Measurements from ENCODE around the gene PCDHB15. TPM values are rescaled to one million over a fixed set of nuclear protein-coding genes. Genes with fewer than 3 reads are reported as not detected.

The PCDHB15 gene
- total RNA-seq, 1 donor from 2014 or later: 2.8 TPM

DNA sequence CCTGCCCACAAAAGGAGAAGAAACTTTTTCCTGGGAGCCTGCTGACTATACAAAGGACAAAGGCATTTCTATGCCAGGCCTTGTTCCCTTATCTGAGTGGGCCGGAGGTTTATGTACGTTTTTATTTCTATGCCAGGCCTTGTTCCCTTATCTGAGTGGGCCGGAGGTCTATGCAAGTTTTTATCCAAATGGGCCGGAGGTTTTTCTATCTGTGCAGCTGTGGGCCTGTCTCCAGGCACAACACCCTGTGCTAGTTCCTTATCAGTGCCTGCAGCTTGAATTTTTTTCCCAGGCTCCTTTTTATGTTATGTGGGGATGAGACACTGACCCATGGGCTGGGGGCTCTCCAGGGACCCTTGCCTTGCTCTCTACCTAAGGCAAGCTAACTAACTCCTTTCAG, 53.2 kb downstream of the PCDHB15 start:
- Histone ChIP-seq H3K4me1 (no peaks in the 10 kb centered on the region), H3K4me3 (no peak overlapping the region), H3K27me3 (ENCODE audit: low read depth) (no peaks in the 10 kb centered on the region), H3K27ac (no peak overlapping the region), H3K9me3 (peaks cover 96% of the 10 kb centered on the region), H3K36me3 (no peaks in the 10 kb centered on the region)
- DNase-seq (no peak), ATAC-seq (no peak)
- intact Hi-C loops (cut with DNase I): no loop called here
- TF ChIP-seq, protein P1, sequence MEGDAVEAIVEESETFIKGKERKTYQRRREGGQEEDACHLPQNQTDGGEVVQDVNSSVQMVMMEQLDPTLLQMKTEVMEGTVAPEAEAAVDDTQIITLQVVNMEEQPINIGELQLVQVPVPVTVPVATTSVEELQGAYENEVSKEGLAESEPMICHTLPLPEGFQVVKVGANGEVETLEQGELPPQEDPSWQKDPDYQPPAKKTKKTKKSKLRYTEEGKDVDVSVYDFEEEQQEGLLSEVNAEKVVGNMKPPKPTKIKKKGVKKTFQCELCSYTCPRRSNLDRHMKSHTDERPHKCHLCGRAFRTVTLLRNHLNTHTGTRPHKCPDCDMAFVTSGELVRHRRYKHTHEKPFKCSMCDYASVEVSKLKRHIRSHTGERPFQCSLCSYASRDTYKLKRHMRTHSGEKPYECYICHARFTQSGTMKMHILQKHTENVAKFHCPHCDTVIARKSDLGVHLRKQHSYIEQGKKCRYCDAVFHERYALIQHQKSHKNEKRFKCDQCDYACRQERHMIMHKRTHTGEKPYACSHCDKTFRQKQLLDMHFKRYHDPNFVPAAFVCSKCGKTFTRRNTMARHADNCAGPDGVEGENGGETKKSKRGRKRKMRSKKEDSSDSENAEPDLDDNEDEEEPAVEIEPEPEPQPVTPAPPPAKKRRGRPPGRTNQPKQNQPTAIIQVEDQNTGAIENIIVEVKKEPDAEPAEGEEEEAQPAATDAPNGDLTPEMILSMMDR (IDR thresholded peaks at IDR 0.05): no peak

Other genes with a start within 250 kb of the PCDHB15 start
- 0.15 TPM for gene PCDHB1, start 194.0 kb upstream of the PCDHB15 start, total RNA-seq
- gene PCDHB2, start 150.8 kb upstream of the PCDHB15 start, total RNA-seq: 5.6 TPM
- gene PCDHB3, start 144.9 kb upstream of the PCDHB15 start, total RNA-seq: 1.5 TPM
- gene PCDHB4, start 123.6 kb upstream of the PCDHB15 start, total RNA-seq: 2.2 TPM
- gene PCDHB5, start 110.2 kb upstream of the PCDHB15 start, total RNA-seq: 1.8 TPM
- gene PCDHB6, start 95.3 kb upstream of the PCDHB15 start, total RNA-seq: 0.41 TPM
- gene PCDHB7, start 72.8 kb upstream of the PCDHB15 start, total RNA-seq: 1.9 TPM
- 2.6 TPM for gene PCDHB8, start 67.6 kb upstream of the PCDHB15 start, total RNA-seq
- gene PCDHB16, start 63.0 kb upstream of the PCDHB15 start, total RNA-seq: 2.6 TPM
- gene PCDHB9, start 58.2 kb upstream of the PCDHB15 start, total RNA-seq: 3.0 TPM
- gene PCDHB10, start 53.0 kb upstream of the PCDHB15 start, total RNA-seq: 2.0 TPM
- 2.7 TPM for gene PCDHB11, start 45.8 kb upstream of the PCDHB15 start, total RNA-seq
- 1.7 TPM for gene PCDHB12, start 36.7 kb upstream of the PCDHB15 start, total RNA-seq
- gene PCDHB13, start 31.5 kb upstream of the PCDHB15 start, total RNA-seq: 2.9 TPM
- 2.1 TPM for gene PCDHB14, start 22.1 kb upstream of the PCDHB15 start, total RNA-seq
- gene SLC25A2, start 58.7 kb downstream of the PCDHB15 start, total RNA-seq: 0.71 TPM
- 65.0 TPM for gene TAF7, start 75.4 kb downstream of the PCDHB15 start, total RNA-seq
- gene PCDHGA1, start 85.1 kb downstream of the PCDHB15 start, total RNA-seq: 0.53 TPM
- 2.7 TPM for gene PCDHGA2, start 93.4 kb downstream of the PCDHB15 start, total RNA-seq
- 1.8 TPM for gene PCDHGA3, start 98.4 kb downstream of the PCDHB15 start, total RNA-seq
- gene PCDHGB1, start 104.7 kb downstream of the PCDHB15 start, total RNA-seq: 1.8 TPM
- gene PCDHGA4, start 109.6 kb downstream of the PCDHB15 start, total RNA-seq: 3.1 TPM
- gene PCDHGB2, start 114.6 kb downstream of the PCDHB15 start, total RNA-seq: 3.7 TPM
- gene PCDHGA5, start 118.8 kb downstream of the PCDHB15 start, total RNA-seq: 2.8 TPM
- 2.2 TPM for gene PCDHGB3, start 124.8 kb downstream of the PCDHB15 start, total RNA-seq
- gene PCDHGA6, start 128.5 kb downstream of the PCDHB15 start, total RNA-seq: 3.2 TPM
- 1.9 TPM for gene PCDHGA7, start 137.3 kb downstream of the PCDHB15 start, total RNA-seq
- gene PCDHGB4, start 142.3 kb downstream of the PCDHB15 start, total RNA-seq: 5.3 TPM
- 1.5 TPM for gene PCDHGA8, start 147.2 kb downstream of the PCDHB15 start, total RNA-seq
- 9.1 TPM for gene PCDHGB5, start 152.6 kb downstream of the PCDHB15 start, total RNA-seq
- gene PCDHGA9, start 157.4 kb downstream of the PCDHB15 start, total RNA-seq: 4.8 TPM
- gene PCDHGB6, start 162.6 kb downstream of the PCDHB15 start, total RNA-seq: 7.7 TPM
- gene PCDHGA10, start 167.6 kb downstream of the PCDHB15 start, total RNA-seq: 5.4 TPM
- gene PCDHGB7, start 172.3 kb downstream of the PCDHB15 start, total RNA-seq: 15.9 TPM
- 3.2 TPM for gene PCDHGA11, start 175.7 kb downstream of the PCDHB15 start, total RNA-seq
- 5.9 TPM for gene PCDHGA12, start 185.1 kb downstream of the PCDHB15 start, total RNA-seq
- gene PCDHGC3, start 230.6 kb downstream of the PCDHB15 start, total RNA-seq: 82.4 TPM
- 1.5 TPM for gene PCDHGC4, start 239.6 kb downstream of the PCDHB15 start, total RNA-seq
- gene PCDHGC5, start 243.7 kb downstream of the PCDHB15 start, total RNA-seq: 1.8 TPM

Measured in lower lobe of right lung (tissue), 2 donors.